HG02763 (cell line): ENCODE results near the gene FKBP9.
A peak's percentile ranks its signal among the peaks of the same experiment; 100 is the strongest.
"Not testable (repeated sequence)": the region's sequence is repeated elsewhere in the genome, so short reads cannot be mapped to it uniquely, and the experiment has no call there.

Source experiments
- ATAC-seq: cut with Tn5 transposase; IDR thresholded peaks from one replicate; pipeline ENCODE4 v1.9.1; 2021; ENCODE audit warnings: mild to moderate bottlenecking, moderate library complexity; ENCODE audit not compliant: unreplicated experiment

Gene FKBP9, protein sequence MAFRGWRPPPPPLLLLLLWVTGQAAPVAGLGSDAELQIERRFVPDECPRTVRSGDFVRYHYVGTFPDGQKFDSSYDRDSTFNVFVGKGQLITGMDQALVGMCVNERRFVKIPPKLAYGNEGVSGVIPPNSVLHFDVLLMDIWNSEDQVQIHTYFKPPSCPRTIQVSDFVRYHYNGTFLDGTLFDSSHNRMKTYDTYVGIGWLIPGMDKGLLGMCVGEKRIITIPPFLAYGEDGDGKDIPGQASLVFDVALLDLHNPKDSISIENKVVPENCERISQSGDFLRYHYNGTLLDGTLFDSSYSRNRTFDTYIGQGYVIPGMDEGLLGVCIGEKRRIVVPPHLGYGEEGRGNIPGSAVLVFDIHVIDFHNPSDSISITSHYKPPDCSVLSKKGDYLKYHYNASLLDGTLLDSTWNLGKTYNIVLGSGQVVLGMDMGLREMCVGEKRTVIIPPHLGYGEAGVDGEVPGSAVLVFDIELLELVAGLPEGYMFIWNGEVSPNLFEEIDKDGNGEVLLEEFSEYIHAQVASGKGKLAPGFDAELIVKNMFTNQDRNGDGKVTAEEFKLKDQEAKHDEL

GRCh38 chr7:32957326-32958045 is at the start of gene FKBP9:
FKBP9 (plus strand) TSS chr7:32957440; CDS start chr7:32957574, 134 bp downstream.
- peak; percentile 71 for ATAC-seq

- ATAC-seq: no peak
These were observed 47.0 kb upstream of the FKBP9 start for GRCh38 chr7:32910195-32910594.

GRCh38 chr7:32914184-32914583 is 43.1 kb upstream of the FKBP9 start:
- ATAC-seq: no peak

GRCh38 chr7:32915041-32915536 is 42.2 kb upstream of the FKBP9 start:
- ATAC-seq: no peak

DNA sequence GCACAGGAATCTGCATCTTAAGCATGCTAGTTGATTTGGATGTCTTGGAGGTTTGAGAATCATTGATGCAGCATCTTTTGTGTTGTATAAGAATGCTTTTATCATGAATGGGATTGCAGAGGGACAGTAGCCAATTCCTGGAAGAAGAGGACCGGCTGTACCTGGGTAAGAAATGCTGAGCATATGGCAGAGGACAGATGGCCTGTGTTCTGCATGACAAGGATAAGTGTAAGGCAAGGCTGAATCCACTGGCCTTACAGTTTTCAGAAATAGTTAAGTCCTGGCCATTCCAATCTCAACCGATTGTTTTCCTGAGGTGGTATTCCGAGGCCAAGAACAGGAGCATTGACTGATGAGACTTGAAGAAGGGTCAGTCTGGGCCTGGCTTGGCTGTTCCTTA is 41.2 kb upstream of the FKBP9 start:
- no peak for ATAC-seq

DNA sequence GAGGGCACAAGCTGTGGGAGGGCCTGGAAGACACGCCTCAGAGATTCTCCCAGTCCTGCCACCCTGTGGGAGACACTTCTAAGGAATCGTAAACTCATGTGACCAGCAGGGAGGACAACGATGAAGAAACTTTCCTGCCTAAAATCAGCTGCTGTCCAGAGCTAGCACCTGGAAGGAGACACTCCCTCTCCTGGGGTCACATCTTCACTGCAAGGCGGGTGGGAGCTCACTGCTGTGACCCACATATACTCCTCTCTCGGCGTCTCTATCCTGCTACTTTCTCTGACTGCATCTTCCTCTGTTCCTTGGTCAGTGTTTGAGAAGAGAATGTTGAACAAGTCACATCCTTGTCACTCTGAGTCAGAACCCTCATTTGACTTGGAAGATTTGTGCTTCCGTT is 40.2 kb upstream of the FKBP9 start:
- not testable (repeated sequence) for ATAC-seq

DNA sequence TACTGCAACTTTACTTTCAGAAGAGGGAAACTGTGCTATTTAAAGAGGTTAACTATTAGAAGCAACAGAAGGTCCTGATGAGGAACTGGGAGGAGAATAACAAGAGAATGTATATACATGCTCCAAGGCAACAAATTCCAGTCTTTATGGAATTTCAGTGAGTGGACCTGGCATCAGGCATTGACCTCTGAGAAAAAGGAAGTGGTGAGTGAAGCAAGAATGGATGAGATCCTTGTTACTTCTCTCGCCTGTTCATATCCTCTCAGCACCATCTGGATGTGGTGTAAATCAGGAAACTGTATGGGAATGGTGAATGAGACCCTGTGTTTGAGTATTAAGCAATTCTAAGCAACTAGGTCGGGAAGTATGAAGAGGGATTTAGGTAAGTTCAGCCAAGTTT is 35.3 kb upstream of the FKBP9 start:
- ATAC-seq: no peak

DNA sequence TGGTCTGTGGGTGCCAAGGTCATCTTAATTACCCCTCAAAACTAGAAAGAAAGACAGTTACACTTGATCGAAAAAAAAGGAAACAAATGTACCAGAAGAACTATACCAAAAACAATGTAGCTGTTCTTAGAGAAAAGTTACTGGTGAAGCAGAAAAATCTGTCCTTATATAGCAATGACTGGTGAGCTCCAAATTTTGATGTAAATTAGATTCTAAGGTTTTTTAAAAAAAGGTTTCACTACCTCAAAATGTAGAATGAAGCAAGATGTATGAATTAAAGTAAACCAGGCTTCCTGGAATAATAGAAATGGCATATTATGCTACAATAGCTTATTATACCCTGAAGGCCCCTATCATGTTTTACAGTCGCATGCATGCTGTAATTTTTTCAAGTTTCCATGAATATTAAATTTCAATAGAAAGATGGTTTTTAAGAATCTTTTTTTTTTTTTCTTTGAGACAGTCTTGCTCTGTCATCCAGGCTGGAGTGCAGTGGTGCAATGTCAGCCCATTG is 28.4 kb upstream of the FKBP9 start:
- ATAC-seq: no peak

GRCh38 chr7:32929430-32930143 is 27.7 kb upstream of the FKBP9 start:
- no peak for ATAC-seq

GRCh38 chr7:32930378-32930777 is 26.9 kb upstream of the FKBP9 start:
- ATAC-seq: no peak

- ATAC-seq: no peak
These were observed 21.7 kb upstream of the FKBP9 start for GRCh38 chr7:32935558-32935957.

- no peak for ATAC-seq
These were observed 20.6 kb upstream of the FKBP9 start for GRCh38 chr7:32936689-32937088.

GRCh38 chr7:32937344-32938174 is 19.7 kb upstream of the FKBP9 start:
- no peak for ATAC-seq

DNA sequence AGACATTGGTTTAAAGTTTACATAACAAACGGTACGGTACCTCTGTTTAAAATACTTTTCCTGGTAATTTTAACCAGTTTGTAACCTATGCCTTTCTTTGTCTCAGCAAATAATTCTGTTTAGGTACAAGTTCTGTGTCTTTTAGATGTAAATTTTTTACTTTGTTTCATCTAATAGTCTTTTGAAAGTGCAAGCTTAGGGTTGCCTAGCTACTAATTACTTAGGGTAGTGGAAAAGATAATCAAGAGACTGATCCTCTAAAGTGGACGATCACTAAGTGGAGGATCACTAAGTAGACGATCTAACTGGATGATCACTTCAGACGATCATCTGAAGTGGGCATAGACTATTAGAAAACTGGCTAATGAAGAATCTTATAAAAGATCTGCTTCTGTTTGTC is 16.1 kb upstream of the FKBP9 start:
- ATAC-seq: no peak

- no peak for ATAC-seq
These were observed 15.4 kb upstream of the FKBP9 start for GRCh38 chr7:32941681-32942414.

GRCh38 chr7:32942415-32943251 is 14.6 kb upstream of the FKBP9 start:
- ATAC-seq: peak; percentile 89

- ATAC-seq: no peak
These were observed 13.8 kb upstream of the FKBP9 start for GRCh38 chr7:32943252-32944030.
